ENCODE data around the gene NAXE.

DNA sequence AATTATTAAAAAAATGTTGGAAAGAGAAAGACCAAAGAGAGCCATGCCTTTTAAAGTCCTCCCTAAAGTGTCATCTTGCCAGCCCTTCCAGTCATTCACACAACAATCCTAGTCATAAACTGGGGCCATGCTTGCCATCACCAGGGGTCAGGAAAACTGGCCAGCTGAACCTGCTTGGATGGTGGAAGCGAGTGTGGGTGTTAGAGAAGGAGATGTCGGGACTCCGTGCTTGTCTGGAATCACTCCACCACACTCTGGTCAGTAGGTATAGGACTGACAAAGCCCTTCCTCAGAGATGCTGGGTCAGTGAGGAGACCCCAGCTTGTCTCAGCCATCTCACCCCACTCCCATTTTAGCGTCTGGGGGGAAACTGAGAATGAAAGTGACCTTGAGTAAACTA is 24.4 kb downstream of the NAXE start:
- TF ChIP-seq EZH2 (IDR thresholded peaks at IDR 0.05) (no peak), POLR2AphosphoS5 (IDR thresholded peaks at IDR 0.05; ENCODE audit: borderline replicate concordance, low read depth, low read length) (no peak), FOXP2 (optimal IDR thresholded peaks at IDR 0.05; ENCODE audit: control extremely low read depth, extremely low read length, insufficient read depth) (no peak)

Data from SK-N-MC (cell line).